Large intestine (tissue), 3 donors: ENCODE results near the gene TMEM131L. TPM values are rescaled to one million over a fixed set of nuclear protein-coding genes. Genes with fewer than 3 reads are reported as not detected.
"Not testable (repeated sequence)": the region's sequence is repeated elsewhere in the genome, so short reads cannot be mapped to it uniquely, and the experiment has no call there.

Experiments
- DNase-seq, 2 donors: peaks; one replicate each; pipeline versions ENCODE4 v3.0.0 to v3.0.0-alpha.2; 2013
- H3K27ac ChIP-seq: one replicate; pipeline ENCODE4 v1.5.1; 2013; ENCODE audit warnings: low read length
- H3K27me3 ChIP-seq: 2 replicates; pipeline ENCODE4 v1.6.1; 2013; ENCODE audit warnings: low read length; ENCODE audit not compliant: control insufficient read depth, insufficient read depth
- H3K36me3 ChIP-seq: 2 replicates; pipeline ENCODE4 v1.6.1; 2013; ENCODE audit warnings: low read length; ENCODE audit not compliant: control insufficient read depth, insufficient read depth
- H3K4me1 ChIP-seq: one replicate; pipeline ENCODE4 v1.6.1; 2013; ENCODE audit warnings: low read length; ENCODE audit not compliant: control insufficient read depth, insufficient read depth
- H3K4me3 ChIP-seq: one replicate; pipeline ENCODE4 v1.5.1; 2013; ENCODE audit warnings: low read length
- H3K9me3 ChIP-seq: one replicate; pipeline ENCODE4 v1.6.1; 2013; ENCODE audit warnings: mild to moderate bottlenecking, low read depth, low read length, moderate library complexity; ENCODE audit not compliant: control insufficient read depth
- WGBS: methylation state at CpG from one replicate; pipeline ENCODE4 v1.1.5; 2013; ENCODE audit warnings: low lambda C conversion rate; ENCODE audit not compliant: insufficient coverage; 5-methylcytosine and 5-hydroxymethylcytosine counted together
- polyA plus RNA-seq: library from polyadenylated mRNA; unstranded; fragments of 120-200 nt; gene quantifications from one replicate; pipeline ENCODE4 v1.2.1, GENCODE V29; 2013

TMEM131L gene
- polyA plus RNA-seq, 1 donor = 10.8 TPM

DNA sequence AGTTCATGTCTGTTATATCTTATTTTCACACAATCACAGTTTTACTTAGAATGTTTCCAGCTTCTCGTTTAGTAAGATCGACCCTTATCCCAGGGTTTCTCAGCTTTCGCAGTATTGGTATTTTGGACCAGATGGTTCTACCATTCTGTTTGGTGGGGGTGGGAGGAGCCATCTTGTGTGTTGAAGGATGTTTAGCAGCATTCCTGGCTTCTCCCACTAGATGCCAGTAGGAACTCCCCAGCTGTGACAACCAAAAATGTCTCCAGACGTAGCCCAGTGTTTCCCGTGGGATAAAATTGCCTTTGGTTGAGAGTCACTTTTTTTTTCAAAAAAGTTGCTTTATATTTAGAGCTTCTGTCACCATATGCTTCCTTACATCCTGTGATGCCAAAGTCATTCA, 127.0 kb downstream of the TMEM131L start:
- DNase-seq = no peak
- no peaks in the 10 kb centered on the region for H3K27me3 ChIP-seq
- no peaks in the 10 kb centered on the region for H3K4me1 ChIP-seq
- H3K9me3 ChIP-seq = no peaks in the 10 kb centered on the region
- H3K4me3 ChIP-seq = no peak overlapping the region
- 100% methylated on average over 2 of the region's 5 CpGs for WGBS
- H3K36me3 ChIP-seq = peaks cover 31% of the 10 kb centered on the region
- H3K27ac ChIP-seq = no peak overlapping the region

DNA sequence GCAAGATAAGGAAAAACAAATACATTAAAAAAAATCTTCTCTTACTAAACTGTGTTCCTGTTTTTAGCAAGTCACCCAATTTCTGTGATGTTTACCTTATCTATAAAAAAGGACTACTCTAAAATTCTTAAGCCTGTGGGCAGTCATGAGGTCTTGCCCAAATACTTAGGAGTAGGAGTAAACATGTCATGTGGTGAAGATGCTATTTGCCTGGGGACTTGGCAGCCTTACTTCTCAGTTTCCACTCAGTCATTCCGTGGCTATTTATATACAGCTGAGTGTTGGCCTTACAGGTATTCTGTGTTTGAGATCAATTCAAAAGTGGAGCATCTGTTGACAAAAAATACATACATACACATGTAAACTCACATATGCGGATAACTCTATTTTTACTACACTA, 128.1 kb downstream of the TMEM131L start:
- no peaks in the 10 kb centered on the region for H3K9me3 ChIP-seq
- no peak for DNase-seq
- H3K4me1 ChIP-seq = no peaks in the 10 kb centered on the region
- H3K36me3 ChIP-seq = peaks cover 36% of the 10 kb centered on the region
- H3K27ac ChIP-seq = no peak overlapping the region
- WGBS = no CpG with 5 or more reads among the region's 2 CpGs
- no peak overlapping the region for H3K4me3 ChIP-seq
- no peaks in the 10 kb centered on the region for H3K27me3 ChIP-seq

DNA sequence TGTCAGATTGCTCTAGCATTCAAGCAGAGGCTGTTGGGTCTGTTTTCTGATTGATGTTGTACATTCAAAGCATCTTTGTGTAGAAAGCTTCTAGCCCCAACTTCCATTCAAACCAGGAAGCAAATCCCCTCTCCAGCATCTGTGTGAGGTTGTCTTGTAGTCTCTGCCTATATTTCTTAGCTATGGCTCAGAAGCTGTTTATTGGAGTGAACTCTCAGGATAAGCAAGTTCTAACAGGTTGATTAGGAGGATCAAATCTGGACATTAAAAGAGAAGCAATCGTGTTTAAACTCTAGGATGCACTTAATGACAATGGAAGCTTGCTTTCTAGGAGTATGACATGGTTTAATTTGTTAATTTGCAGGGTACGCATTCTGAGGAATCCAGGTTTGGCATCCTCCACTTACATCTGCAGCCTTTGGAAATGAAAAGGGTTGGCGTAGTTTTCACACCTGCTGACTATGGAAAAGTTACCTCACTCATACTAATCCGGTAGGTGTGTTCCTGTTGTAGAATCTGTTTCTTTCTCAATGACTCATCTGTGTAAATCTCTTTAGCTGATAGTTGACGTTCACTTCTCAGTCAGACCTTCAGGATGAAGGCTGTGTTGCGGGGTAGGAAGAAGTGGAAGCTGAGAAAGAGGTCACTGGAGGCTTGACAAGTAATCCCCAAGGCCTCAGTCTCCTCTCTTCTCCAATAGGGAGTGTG, 129.9 kb downstream of the TMEM131L start:
- H3K36me3 ChIP-seq = peaks cover 34% of the 10 kb centered on the region
- H3K27me3 ChIP-seq = no peaks in the 10 kb centered on the region
- H3K4me3 ChIP-seq = no peak overlapping the region
- H3K9me3 ChIP-seq = no peaks in the 10 kb centered on the region
- DNase-seq = no peak
- no peaks in the 10 kb centered on the region for H3K4me1 ChIP-seq
- 80% methylated on average over 1 of the region's 6 CpGs for WGBS
- H3K27ac ChIP-seq = no peak overlapping the region

DNA sequence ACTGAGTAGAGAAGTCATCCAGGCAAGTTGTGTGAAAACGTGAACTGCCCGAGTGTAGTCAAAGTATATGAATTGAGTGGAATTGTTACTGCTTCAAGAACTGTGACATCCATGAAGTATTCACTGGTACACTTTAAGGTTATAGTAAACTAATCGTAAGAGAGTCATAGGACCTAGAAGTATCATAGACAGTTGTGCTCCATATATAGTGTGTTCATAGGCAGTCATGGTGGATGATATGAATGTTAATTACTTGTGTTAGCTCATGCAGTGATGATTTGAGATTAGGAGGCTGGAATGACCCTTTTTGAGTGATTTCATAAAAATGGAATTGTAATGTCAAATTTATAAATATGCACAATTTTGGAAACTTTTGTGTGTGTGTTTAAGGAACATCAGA, 136.6 kb downstream of the TMEM131L start:
- H3K36me3 ChIP-seq = peaks cover 34% of the 10 kb centered on the region
- H3K9me3 ChIP-seq = no peaks in the 10 kb centered on the region
- no peak overlapping the region for H3K27ac ChIP-seq
- no peaks in the 10 kb centered on the region for H3K4me1 ChIP-seq
- no peak overlapping the region for H3K4me3 ChIP-seq
- WGBS = no CpG with 5 or more reads among the region's 3 CpGs
- no peak for DNase-seq
- no peaks in the 10 kb centered on the region for H3K27me3 ChIP-seq

DNA sequence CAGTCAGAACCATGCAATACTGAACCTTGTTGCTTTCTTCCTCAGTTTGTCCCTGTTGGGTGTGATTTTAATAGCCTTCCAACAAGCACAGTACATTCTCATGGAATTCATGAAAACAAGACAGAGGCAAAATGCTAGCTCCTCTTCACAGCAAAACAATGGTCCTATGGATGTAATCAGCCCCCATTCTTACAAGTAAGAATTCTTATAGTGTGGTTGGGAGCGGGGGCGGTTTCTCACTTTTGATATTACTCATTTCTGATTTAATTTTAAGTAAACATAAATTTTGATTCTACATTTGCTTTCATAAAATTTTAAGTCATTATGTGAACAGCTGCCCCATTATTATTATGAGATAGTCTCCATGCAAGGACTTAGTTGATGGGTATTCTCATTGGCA, 137.1 kb downstream of the TMEM131L start:
- Histone ChIP-seq H3K27ac (no peak overlapping the region), H3K27me3 (no peaks in the 10 kb centered on the region), H3K36me3 (peaks cover 35% of the 10 kb centered on the region), H3K4me3 (no peak overlapping the region), H3K4me1 (no peaks in the 10 kb centered on the region), H3K9me3 (no peaks in the 10 kb centered on the region)
- WGBS = no CpG with 5 or more reads among the region's 2 CpGs
- no peak for DNase-seq

DNA sequence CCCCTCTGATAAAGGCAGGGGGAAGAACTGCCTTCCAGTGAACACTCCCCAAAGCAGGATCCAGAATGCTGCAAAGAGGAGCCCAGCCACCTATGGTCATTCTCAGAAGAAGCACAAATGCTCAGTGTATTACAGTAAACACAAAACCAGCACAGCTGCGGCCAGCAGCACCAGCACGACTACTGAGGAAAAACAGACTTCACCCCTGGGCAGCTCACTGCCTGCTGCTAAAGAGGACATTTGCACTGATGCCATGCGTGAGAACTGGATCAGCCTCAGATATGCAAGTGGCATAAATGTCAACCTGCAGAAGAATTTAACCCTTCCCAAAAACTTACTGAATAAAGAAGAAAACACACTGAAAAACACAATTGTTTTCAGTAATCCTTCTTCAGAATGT, 137.7 kb downstream of the TMEM131L start:
- no peaks in the 10 kb centered on the region for H3K4me1 ChIP-seq
- no CpG with 5 or more reads among the region's 3 CpGs for WGBS
- H3K4me3 ChIP-seq = no peak overlapping the region

DNA sequence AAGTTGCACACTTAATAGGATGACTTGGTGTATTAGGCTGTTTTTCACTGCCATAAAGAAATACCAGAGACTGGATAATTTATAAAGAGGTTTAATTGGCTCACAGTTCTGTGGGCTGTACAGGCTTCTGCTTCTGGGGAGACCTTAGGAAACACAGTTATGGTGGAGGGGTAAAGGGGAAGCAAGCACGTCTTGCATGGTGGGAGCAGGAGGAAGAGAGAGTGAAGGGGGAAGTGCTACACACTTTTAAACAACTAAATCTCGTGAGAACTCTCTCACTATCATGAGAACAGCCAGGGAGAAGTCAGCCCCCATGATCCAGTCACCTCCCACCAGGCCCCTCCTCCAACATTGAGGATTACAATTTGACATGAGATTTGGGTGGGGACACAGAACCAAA, 142.9 kb downstream of the TMEM131L start:
- not testable (repeated sequence) for H3K27me3 ChIP-seq, H3K4me3 ChIP-seq, DNase-seq, H3K9me3 ChIP-seq, H3K27ac ChIP-seq, H3K4me1 ChIP-seq
- peaks cover 11% of the 10 kb centered on the region for H3K36me3 ChIP-seq
- 83% methylated on average over 1 of the region's 2 CpGs for WGBS

More for the DNA sequence above, 137.7 kb downstream of the TMEM131L start:
- no peaks in the 10 kb centered on the region for H3K9me3 ChIP-seq
- DNase-seq = no peak
- no peaks in the 10 kb centered on the region for H3K27me3 ChIP-seq
- H3K36me3 ChIP-seq = peaks cover 30% of the 10 kb centered on the region
- no peak overlapping the region for H3K27ac ChIP-seq

DNA sequence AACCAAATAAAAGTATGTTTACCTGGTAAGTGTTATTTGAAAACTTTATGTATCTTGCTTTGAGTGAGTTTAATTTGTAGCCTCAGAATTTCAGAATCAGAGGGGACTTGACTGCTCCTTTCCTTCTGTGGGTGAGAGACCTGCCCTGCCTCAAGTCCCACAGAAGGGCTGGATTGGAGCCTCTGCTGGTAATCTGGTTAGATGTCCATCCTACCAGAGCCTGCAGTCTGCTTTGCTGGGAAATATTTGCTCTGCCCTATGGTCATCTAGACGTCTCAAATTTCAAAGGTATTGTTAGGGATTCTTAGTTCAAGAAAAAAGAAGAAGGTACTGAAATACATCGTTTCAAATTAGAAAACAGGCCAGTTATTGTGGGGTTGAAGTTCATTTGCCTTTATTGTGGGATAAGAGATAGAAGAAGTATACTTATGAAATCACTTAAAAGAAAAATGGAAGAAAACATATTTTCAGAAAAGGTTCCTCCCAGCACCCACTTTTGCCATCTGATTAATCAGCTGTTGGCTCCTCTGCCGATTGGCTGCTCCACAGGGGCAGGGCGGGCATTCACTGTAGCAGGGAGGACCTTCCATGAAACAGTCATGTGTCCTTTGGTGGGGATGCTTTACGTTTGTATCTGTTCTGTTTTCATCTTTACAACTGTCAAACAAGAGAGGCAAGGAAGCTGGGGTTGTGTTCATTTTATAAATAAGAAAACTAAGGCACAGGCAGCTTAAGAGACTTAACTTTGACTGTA, 144.6 kb downstream of the TMEM131L start:
- Histone ChIP-seq H3K36me3 (peaks cover 11% of the 10 kb centered on the region), H3K4me1 (no peaks in the 10 kb centered on the region), H3K4me3 (no peak overlapping the region), H3K27me3 (no peaks in the 10 kb centered on the region), H3K27ac (no peak overlapping the region), H3K9me3 (no peaks in the 10 kb centered on the region)
- WGBS = no CpG with 5 or more reads among the region's 5 CpGs
- no peak for DNase-seq

DNA sequence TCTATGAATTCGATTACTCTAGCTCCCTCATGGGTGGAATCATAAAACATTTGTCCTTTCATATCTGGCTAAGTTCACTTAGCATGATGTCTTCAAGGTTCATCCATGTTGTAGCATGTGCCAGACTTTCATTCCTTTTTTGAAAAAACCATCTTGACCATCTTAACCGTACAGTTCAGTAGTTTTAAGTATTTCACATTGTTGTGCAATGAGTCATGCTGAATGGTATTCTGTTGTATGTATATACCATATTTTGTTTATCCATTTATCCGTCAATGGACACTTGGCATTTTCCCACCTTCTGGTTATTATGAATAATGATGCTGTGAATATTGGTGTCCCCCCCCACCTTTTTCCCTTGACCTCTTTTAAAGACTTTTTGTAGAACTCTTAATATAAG, 145.5 kb downstream of the TMEM131L start:
- H3K9me3 ChIP-seq = no peaks in the 10 kb centered on the region
- 100% methylated on average over 1 of the region's 3 CpGs for WGBS
- H3K27me3 ChIP-seq = no peaks in the 10 kb centered on the region
- H3K4me1 ChIP-seq = no peaks in the 10 kb centered on the region
- H3K27ac ChIP-seq = no peak overlapping the region
- no peak overlapping the region for H3K4me3 ChIP-seq
- no peak for DNase-seq
- H3K36me3 ChIP-seq = peaks cover 14% of the 10 kb centered on the region

DNA sequence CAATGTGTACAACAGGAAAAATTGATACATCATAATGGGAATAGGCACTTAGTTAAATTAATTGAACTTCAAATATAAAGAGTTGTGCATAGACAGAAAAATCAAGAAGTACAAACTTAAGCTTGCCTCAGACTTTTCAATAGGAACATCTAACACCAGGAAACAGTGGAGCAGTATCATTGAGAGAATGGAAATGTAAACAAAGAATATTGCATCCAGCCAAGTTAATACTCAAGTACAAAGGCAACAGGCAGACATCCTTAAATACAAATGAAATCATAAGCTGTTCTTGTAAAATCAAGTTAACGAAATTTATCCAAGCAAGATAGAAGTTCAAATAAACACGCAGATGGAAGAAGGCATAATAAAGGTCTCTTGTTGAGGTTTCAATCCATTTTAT, 146.7 kb downstream of the TMEM131L start:
- no CpG with 5 or more reads among the region's 2 CpGs for WGBS
- Histone ChIP-seq H3K36me3 (peaks cover 12% of the 10 kb centered on the region), H3K4me3 (no peak overlapping the region), H3K9me3 (no peaks in the 10 kb centered on the region), H3K27ac (no peak overlapping the region), H3K27me3 (no peaks in the 10 kb centered on the region), H3K4me1 (no peaks in the 10 kb centered on the region)
- DNase-seq = no peak
